Fibroblast of peridontal ligament (primary cell): ENCODE results near the gene CKB.
"Not testable (repeated sequence)": the region's sequence is repeated elsewhere in the genome, so short reads cannot be mapped to it uniquely, and the experiment has no call there.

Experiments
- DNase-seq: peaks from one replicate; pipeline ENCODE4 v3.0.0-alpha.2; 2010; ENCODE audit errors: extremely low read depth

CKB gene

GRCh38 chr14:103512180-103512579 is 10.4 kb downstream of the CKB start:
- DNase-seq = not testable (repeated sequence)

GRCh38 chr14:103510724-103511693 is 11.6 kb downstream of the CKB start:
- DNase-seq = no peak

GRCh38 chr14:103509864-103510723 is 12.5 kb downstream of the CKB start:
- DNase-seq = no peak

- DNase-seq = no peak
Observed at GRCh38 chr14:103508521-103509329, 13.9 kb downstream of the CKB start.

- no peak for DNase-seq
Observed at GRCh38 chr14:103507751-103508150, 14.9 kb downstream of the CKB start.

- DNase-seq = no peak
Observed at GRCh38 chr14:103504991-103505565, 17.6 kb downstream of the CKB start.

- no peak for DNase-seq
Observed at GRCh38 chr14:103503296-103503695, 19.3 kb downstream of the CKB start.

- DNase-seq = no peak
Observed at GRCh38 chr14:103502877-103503276, 19.8 kb downstream of the CKB start.

GRCh38 chr14:103501921-103502669 is 20.5 kb downstream of the CKB start:
- no peak for DNase-seq

GRCh38 chr14:103501041-103501870 is 21.4 kb downstream of the CKB start:
- DNase-seq = no peak

- peak; percentile 86 for DNase-seq
Observed at GRCh38 chr14:103500148-103500990, 22.3 kb downstream of the CKB start.

GRCh38 chr14:103499709-103500108 is 22.9 kb downstream of the CKB start:
- no peak for DNase-seq

GRCh38 chr14:103496776-103497175 is 25.9 kb downstream of the CKB start:
- DNase-seq = no peak

GRCh38 chr14:103495854-103496253 is 26.8 kb downstream of the CKB start:
- no peak for DNase-seq

GRCh38 chr14:103492156-103492925 is 30.3 kb downstream of the CKB start:
- no peak for DNase-seq

- no peak for DNase-seq
Observed at GRCh38 chr14:103491691-103492090, 30.9 kb downstream of the CKB start.

GRCh38 chr14:103489621-103490020 is 33.0 kb downstream of the CKB start:
- DNase-seq = peak; percentile 33

- peak; percentile 86 for DNase-seq
Observed at GRCh38 chr14:103488960-103489359, 33.7 kb downstream of the CKB start.
